Esophagus (tissue), 2 donors: ENCODE results near the gene VGLL4. TPM values are rescaled to one million over a fixed set of nuclear protein-coding genes. Genes with fewer than 3 reads are reported as not detected.
"Not testable (repeated sequence)": the region's sequence is repeated elsewhere in the genome, so short reads cannot be mapped to it uniquely, and the experiment has no call there.

Experiments
- H3K27ac ChIP-seq, 2 donors: one replicate each; pipeline ENCODE4 v1.5.1; 2013; ENCODE audit warnings: low read depth in 2 of 2, mild to moderate bottlenecking in 2 of 2, inconsistent platforms in 1 of 2, low read length in 1 of 2, moderate library complexity in 1 of 2
- H3K27me3 ChIP-seq, 2 donors: one replicate each; pipeline ENCODE4 v1.6.1; 2013; ENCODE audit warnings: low read length in 2 of 2, control low read depth in 1 of 2, mild to moderate bottlenecking in 1 of 2; ENCODE audit not compliant: insufficient read depth in 2 of 2, control insufficient read depth in 1 of 2
- H3K36me3 ChIP-seq, 2 donors: one replicate each; pipeline ENCODE4 v1.6.1; 2013; ENCODE audit warnings: low read length in 1 of 2; ENCODE audit not compliant: control insufficient read depth in 2 of 2, insufficient read depth in 2 of 2
- H3K4me1 ChIP-seq, 2 donors: one replicate each; pipeline ENCODE4 v1.6.1; 2013; ENCODE audit warnings: low read length in 1 of 2; ENCODE audit not compliant: control insufficient read depth in 2 of 2, insufficient read depth in 2 of 2
- H3K4me3 ChIP-seq, 2 donors: one replicate each; pipeline ENCODE4 v1.5.1; 2013; ENCODE audit warnings: low read length in 2 of 2, mild to moderate bottlenecking in 2 of 2, low read depth in 1 of 2, moderate library complexity in 1 of 2
- H3K9me3 ChIP-seq, 2 donors: one replicate each; pipeline ENCODE4 v1.6.1; 2013; ENCODE audit warnings: mild to moderate bottlenecking in 2 of 2, low read depth in 1 of 2, low read length in 1 of 2, moderate library complexity in 1 of 2; ENCODE audit not compliant: control insufficient read depth in 2 of 2, insufficient read depth in 1 of 2
- WGBS, 2 donors: extraction: QIAGEN DNeasy Blood & Tissue Kit; methylation state at CpG; one replicate each; pipeline ENCODE4 v1.1.7; 2013; 5-methylcytosine and 5-hydroxymethylcytosine counted together
- polyA plus RNA-seq, 2 donors: library from polyadenylated mRNA; stranded (reverse); fragments of 200-250 nt; gene quantifications; one replicate each; pipeline ENCODE4 v1.2.3, GENCODE V29; 2013
- donor health status: healthy with polysubstance abuse.
- donor health status: Bipolar disorder and iron deficiency.

Gene VGLL4, protein sequence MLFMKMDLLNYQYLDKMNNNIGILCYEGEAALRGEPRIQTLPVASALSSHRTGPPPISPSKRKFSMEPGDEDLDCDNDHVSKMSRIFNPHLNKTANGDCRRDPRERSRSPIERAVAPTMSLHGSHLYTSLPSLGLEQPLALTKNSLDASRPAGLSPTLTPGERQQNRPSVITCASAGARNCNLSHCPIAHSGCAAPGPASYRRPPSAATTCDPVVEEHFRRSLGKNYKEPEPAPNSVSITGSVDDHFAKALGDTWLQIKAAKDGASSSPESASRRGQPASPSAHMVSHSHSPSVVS
- 10 to 100 TPM; 23.1 to 26.3 TPM for polyA plus RNA-seq

DNA sequence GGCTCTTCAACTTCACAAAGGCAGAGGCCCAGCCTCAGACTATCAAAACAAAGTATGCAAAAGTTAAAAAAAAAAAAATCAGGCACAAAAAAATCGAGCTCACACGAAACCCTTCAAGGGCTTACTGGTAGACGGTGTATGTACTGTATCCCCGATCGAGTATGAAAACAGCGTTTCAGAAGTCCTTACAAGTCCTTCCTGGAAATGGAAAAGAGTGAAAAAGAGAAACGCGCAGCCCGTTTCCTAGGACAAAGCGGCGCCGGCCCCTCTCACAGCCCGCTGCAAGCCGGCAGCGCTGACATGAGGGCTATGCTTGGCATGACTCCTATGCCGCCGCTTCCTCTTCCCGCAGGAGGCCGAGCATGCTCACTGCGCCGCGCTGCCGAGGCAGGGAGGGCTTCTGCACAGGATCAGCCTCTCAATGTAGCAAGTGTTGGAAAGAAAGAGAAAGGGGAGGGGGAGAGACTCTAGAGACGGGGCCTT is at the start of gene VGLL4:
TSS of gene VGLL4 (minus strand) at position 311 of the 483 bp plus-strand sequence. CDS start 397 bp downstream, outside the sequence.
- Histone ChIP-seq H3K27ac (peak within 1 kb of the TSS; percentile 85 to 94), H3K4me1 (peaks cover 5% of the 10 kb centered on the region in 2 donors), H3K4me3 (peak within 1 kb of the TSS; percentile 64 to 72), H3K9me3 (no peaks in the 10 kb centered on the region), H3K36me3 (no peaks in the 10 kb centered on the region), H3K27me3 (no peaks in the 10 kb centered on the region)
- WGBS, 2 donors: 0% methylated on average over 24 of the region's 24 CpGs

DNA sequence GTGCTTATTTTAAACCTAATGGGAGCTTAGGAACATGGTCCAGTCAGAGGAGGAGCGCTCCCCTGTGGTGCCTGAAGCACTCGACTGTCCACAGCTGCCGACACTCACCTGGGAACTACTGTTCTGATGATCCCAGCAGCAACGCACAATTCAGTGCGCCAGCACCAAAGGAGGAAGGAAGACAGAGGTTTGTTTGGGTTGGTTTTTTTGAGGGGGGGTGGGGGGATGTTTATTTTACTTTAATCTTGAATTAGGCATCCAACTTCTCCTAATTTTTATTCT is 48.8 kb upstream of the VGLL4 start:
- Histone ChIP-seq H3K4me1 (no peaks in the 10 kb centered on the region), H3K4me3 (no peak overlapping the region), H3K9me3 (no peaks in the 10 kb centered on the region), H3K36me3 (peaks cover 0 to 6% of the 10 kb centered on the region in 2 donors), H3K27ac (no peak overlapping the region), H3K27me3 (no peaks in the 10 kb centered on the region)
- whole genome bisulfite sequencing, 2 donors: 73 to 82% methylated on average over 5 of the region's 5 CpGs

DNA sequence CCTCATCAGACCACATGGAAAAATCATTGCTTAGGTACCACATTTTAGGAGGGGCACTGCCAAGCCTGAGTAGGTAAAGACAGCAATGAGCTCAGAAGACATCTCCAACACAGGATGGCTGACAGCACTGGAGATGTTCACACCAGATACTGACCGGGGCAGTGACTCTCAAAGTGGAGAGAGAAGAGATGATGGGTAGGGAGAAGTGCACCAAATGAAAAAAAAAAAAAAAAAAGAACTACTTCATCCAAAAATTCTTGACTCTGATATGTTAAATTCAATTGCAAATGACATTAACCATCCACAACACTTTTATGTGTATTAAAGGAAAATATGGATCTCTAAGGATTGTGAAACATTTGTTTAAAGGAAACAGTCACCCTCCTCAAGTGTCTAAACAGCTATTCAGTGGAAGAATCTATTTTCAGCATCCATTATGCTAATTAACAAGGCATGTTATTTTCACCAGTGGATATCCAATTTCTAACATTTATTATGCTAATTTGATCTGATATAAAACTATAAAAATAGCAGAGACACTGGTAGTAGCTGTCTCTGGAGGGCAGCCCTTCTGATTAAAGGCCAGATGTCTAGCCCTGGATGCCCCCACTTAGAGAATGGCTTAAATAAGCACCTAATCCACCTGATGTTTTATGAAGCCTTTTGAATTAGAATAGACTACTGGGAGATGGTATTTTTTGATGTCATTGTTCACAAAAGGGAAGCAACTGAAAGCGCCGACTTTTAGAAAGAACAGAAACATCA is 48.2 kb upstream of the VGLL4 start:
- 94 to 97% methylated on average over 3 of the region's 3 CpGs for WGBS, 2 donors
- H3K9me3 ChIP-seq: no peaks in the 10 kb centered on the region
- no peak overlapping the region for H3K27ac ChIP-seq
- H3K27me3 ChIP-seq: no peaks in the 10 kb centered on the region
- H3K4me1 ChIP-seq: no peaks in the 10 kb centered on the region
- no peak overlapping the region for H3K4me3 ChIP-seq
- H3K36me3 ChIP-seq: peaks cover 0 to 6% of the 10 kb centered on the region in 2 donors

DNA sequence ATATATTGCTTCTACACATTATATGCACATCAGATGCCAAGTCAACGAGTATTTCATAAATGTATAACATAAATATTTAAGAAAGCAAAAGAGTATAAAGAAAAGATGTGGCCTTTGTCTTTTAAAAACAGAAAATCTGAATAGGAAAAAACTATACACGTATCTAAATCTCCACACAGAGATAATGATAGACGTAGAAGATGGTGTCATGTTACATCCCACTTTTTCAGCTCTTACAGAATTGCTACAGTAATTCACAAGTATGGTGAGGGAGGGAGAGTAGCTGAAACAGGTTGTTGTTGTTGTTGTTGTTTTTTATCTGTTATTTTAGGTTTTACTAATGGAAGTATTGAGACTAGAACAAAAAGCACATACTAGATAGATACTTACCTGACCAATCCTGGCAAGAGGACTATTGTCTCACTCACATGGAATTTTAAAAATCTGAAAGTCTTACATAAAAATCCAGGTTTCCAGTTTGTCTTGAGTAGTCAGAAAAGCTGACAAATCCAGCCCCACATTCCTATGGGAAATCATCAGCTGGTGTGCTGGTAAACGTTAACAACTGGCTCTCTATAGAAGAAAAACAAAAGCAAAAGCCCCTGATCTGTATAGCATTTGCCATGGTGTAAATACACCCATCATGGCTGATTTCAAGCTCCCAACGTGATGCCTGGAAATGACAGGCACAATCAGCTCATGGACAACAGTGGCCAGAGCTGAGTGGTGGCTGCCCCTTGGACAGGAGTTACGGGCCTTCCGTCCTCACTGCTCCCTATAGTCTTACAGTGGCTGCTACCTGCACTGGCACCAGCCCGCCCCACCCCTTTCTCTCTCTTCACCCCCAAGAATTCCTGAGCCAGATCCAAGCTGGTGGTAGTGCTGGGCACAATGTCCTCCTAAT is 47.4 kb upstream of the VGLL4 start:
- no peaks in the 10 kb centered on the region for H3K27me3 ChIP-seq
- H3K4me1 ChIP-seq: no peaks in the 10 kb centered on the region
- H3K27ac ChIP-seq: no peak overlapping the region
- H3K36me3 ChIP-seq: peaks cover 0 to 6% of the 10 kb centered on the region in 2 donors
- 65 to 66% methylated on average over 8 of the region's 8 CpGs for WGBS, 2 donors
- no peak overlapping the region for H3K4me3 ChIP-seq
- H3K9me3 ChIP-seq: no peaks in the 10 kb centered on the region

DNA sequence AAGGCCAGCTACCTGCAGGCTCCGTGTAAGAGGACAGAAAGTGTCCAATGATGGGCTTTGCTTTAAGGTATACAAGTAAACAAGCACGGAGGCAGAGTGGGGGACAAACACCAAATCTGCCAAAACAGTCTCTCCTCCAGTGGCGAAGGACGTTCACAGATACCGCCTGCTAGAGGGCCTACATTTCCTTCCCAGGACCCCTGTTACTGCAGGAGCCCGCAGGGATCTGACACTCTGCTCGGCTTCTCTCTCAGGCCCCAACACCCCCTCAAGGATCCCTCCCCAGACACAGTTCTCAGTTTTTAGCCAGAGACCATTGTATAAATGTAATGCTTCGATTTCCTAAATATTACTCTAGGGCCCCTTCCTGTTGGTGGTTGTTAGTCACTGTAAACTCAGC is 46.0 kb upstream of the VGLL4 start:
- Histone ChIP-seq H3K36me3 (peaks cover 0 to 6% of the 10 kb centered on the region in 2 donors), H3K9me3 (no peaks in the 10 kb centered on the region), H3K4me1 (no peaks in the 10 kb centered on the region), H3K4me3 (no peak overlapping the region), H3K27me3 (no peaks in the 10 kb centered on the region), H3K27ac (no peak overlapping the region)
- 83 to 86% methylated on average over 8 of the region's 8 CpGs for WGBS, 2 donors

DNA sequence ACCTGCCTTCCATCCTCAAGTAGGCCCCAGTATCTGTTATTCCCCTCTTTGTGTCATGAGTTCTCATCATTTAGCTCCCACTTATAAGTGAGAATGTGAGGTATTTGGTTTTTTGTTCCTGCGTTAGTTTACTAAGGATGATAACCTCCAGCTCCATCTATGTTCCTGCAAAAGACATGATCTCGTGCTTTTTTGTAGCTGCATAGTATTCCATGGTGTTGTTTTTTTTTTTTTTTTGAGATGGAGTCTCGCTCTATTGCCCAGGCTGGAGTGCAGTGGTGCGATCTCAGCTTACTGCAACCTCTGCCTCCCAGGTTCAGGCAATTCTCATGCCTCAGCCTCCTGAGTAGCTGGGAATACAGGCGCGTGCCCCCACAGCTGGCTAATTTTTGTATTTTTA is 41.3 kb upstream of the VGLL4 start:
- H3K36me3 ChIP-seq, H3K9me3 ChIP-seq, H3K4me1 ChIP-seq, H3K4me3 ChIP-seq, H3K27me3 ChIP-seq, H3K27ac ChIP-seq: not testable (repeated sequence)
- 95 to 99% methylated on average over 6 of the region's 6 CpGs for WGBS, 2 donors

DNA sequence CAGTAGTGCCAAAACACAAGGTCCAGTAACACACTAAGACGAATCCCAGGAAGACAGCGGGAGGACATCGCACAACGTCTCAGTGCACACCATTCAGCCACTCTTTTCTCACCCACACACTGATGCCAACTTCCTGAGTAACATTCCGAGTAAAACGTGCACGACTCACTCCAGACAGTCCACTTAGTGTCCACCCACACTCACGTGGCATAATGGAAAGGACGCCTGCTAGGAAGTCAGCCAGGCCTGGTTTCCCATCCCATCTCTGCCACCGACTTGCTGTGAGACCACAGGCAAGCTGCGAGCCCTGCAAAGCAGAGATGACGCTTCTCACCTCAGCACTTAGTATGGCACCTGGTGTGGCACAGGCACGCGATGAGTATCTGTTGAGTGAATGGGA is 36.8 kb upstream of the VGLL4 start:
- Histone ChIP-seq H3K4me3 (no peak overlapping the region), H3K36me3 (peaks cover 0 to 3% of the 10 kb centered on the region in 2 donors), H3K4me1 (no peaks in the 10 kb centered on the region), H3K27ac (no peak overlapping the region), H3K9me3 (no peaks in the 10 kb centered on the region), H3K27me3 (no peaks in the 10 kb centered on the region)
- WGBS, 2 donors: 73 to 81% methylated on average over 14 of the region's 14 CpGs

DNA sequence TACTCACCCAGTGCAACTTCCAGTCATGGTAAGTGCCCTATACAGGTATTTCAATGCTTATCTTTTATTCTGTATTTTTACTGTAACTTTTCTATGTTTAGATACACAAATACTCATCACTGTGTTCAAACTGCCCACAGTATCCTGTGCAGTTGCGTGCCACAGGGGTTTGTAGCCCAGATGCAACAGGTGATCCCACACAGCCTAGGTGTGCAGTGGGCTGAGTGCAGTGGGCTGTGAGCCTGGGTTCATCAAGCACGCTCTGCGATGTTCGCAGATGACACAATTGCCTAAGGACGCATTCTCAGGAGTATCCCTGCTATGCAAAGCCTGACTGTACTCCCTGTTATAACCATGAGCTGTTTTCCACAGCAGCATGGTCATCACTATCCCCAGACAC is 36.2 kb upstream of the VGLL4 start:
- H3K27me3 ChIP-seq: no peaks in the 10 kb centered on the region
- no peaks in the 10 kb centered on the region for H3K4me1 ChIP-seq
- H3K9me3 ChIP-seq: no peaks in the 10 kb centered on the region
- 94 to 98% methylated on average over 5 of the region's 5 CpGs for WGBS, 2 donors
- H3K36me3 ChIP-seq: peaks cover 0 to 3% of the 10 kb centered on the region in 2 donors
- H3K27ac ChIP-seq: no peak overlapping the region
- H3K4me3 ChIP-seq: no peak overlapping the region

DNA sequence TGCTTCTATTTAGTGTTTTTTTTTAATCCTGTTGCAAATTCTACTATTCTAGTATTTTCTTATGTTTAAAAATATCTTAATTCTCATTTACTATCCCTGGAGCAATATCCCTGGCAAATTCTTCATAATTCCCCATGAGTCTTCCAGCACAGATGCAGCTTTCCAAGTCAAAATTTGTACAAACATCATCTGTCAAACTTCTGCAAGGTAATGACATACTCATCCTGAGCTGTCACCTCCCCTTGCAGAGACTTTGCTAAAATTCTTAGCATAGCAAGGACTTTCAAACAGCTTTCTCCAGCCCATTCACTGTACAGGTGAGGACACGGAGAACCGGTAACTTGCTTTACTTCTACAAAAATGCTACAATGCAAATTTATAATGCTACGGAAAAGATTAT is 28.6 kb upstream of the VGLL4 start:
- Histone ChIP-seq H3K27ac (no peak overlapping the region), H3K4me3 (no peak overlapping the region), H3K27me3 (no peaks in the 10 kb centered on the region), H3K4me1 (no peaks in the 10 kb centered on the region), H3K9me3 (no peaks in the 10 kb centered on the region), H3K36me3 (peaks cover 0 to 3% of the 10 kb centered on the region in 2 donors)
- WGBS, 2 donors: 69 to 73% methylated on average over 3 of the region's 3 CpGs
